T-helper 9 cell (primary cell): Measurements from ENCODE around the gene RCOR1.
"Not testable (repeated sequence)": the region's sequence is repeated elsewhere in the genome, so short reads cannot be mapped to it uniquely, and the experiment has no call there.

ENCODE experiments used
- DNase-seq: peaks from one replicate; pipeline ENCODE4 v3.0.0-alpha.2; 2020

The RCOR1 gene

GRCh38 chr14:102630881-102631280 is 38.4 kb downstream of the RCOR1 start:
- no peak for DNase-seq

GRCh38 chr14:102633906-102634595 is 41.6 kb downstream of the RCOR1 start:
- no peak for DNase-seq

GRCh38 chr14:102639611-102640010 is 47.2 kb downstream of the RCOR1 start:
- not testable (repeated sequence) for DNase-seq

- DNase-seq: no peak
These were observed 52.1 kb downstream of the RCOR1 start for GRCh38 chr14:102644523-102644922.

- no peak for DNase-seq
These were observed 53.4 kb downstream of the RCOR1 start for GRCh38 chr14:102645746-102646440.

GRCh38 chr14:102646615-102647014 is 54.2 kb downstream of the RCOR1 start:
- DNase-seq: no peak

GRCh38 chr14:102652194-102652593 is 59.7 kb downstream of the RCOR1 start:
- DNase-seq: no peak

- DNase-seq: no peak
These were observed 61.8 kb downstream of the RCOR1 start for GRCh38 chr14:102654298-102654697.

- DNase-seq: no peak
These were observed 62.7 kb downstream of the RCOR1 start for GRCh38 chr14:102655137-102655536.

GRCh38 chr14:102659797-102660196 is 67.3 kb downstream of the RCOR1 start:
- DNase-seq: no peak

GRCh38 chr14:102661614-102662013 is 69.2 kb downstream of the RCOR1 start:
- no peak for DNase-seq

GRCh38 chr14:102662636-102663430 is 70.4 kb downstream of the RCOR1 start:
- no peak for DNase-seq

GRCh38 chr14:102663440-102663839 is 71.0 kb downstream of the RCOR1 start:
- DNase-seq: no peak

- DNase-seq: no peak
These were observed 73.2 kb downstream of the RCOR1 start for GRCh38 chr14:102665621-102666020.

GRCh38 chr14:102666635-102667034 is 74.2 kb downstream of the RCOR1 start:
- DNase-seq: no peak

- DNase-seq: no peak
These were observed 75.3 kb downstream of the RCOR1 start for GRCh38 chr14:102667703-102668102.

GRCh38 chr14:102668291-102668873 is 75.9 kb downstream of the RCOR1 start:
- no peak for DNase-seq

GRCh38 chr14:102671410-102671809 is 79.0 kb downstream of the RCOR1 start:
- no peak for DNase-seq

- DNase-seq: no peak
These were observed 80.0 kb downstream of the RCOR1 start for GRCh38 chr14:102672410-102672960.

GRCh38 chr14:102675396-102675795 is 82.9 kb downstream of the RCOR1 start:
- no peak for DNase-seq

- no peak for DNase-seq
These were observed 85.9 kb downstream of the RCOR1 start for GRCh38 chr14:102678394-102678793.

GRCh38 chr14:102683399-102684297 is 91.2 kb downstream of the RCOR1 start:
- no peak for DNase-seq
